B cell (primary cell): ENCODE results near the gene TOR1A. TPM values are rescaled to one million over a fixed set of nuclear protein-coding genes. Genes with fewer than 3 reads are reported as not detected.

ENCODE experiments used
- ATAC-seq: fragments of 200-7000 bp; cut with Tn5 transposase; one replicate; pipeline ENCODE4 v1.10.0; 2021; ENCODE audit warnings: low read depth, mild to moderate bottlenecking, moderate number of reproducible peaks, moderate library complexity
- CTCF ChIA-PET: fragments of 350-600 bp; sonication (Branson Sonifier 250); formaldehyde crosslinking; loops from one replicate; lab custom pipeline; 2021; ENCODE audit warnings: antibody characterized with exemption, inconsistent platforms; lab: Charles Lee
- POLR2A ChIA-PET: fragments of 350-600 bp; sonication (Branson Sonifier 250); formaldehyde crosslinking; loops from one replicate; lab custom pipeline; 2021; ENCODE audit warnings: antibody characterized with exemption; lab: Charles Lee
- DNase-seq: peaks from one replicate; pipeline ENCODE4 v3.0.0; 2013
- H2AFZ ChIP-seq: 2 replicates; pipeline ENCODE4 v1.6.1; 2012; ENCODE audit warnings: mild to moderate bottlenecking, low read depth, low read length; ENCODE audit not compliant: insufficient read depth, poor library complexity, severe bottlenecking
- H3K27ac ChIP-seq, 2 donors: 1 replicate in 1 of 2; 2 replicates in 1 of 2; pipeline ENCODE4 v1.5.1; 2012 to 2013; ENCODE audit warnings: low read length in 2 of 2, mild to moderate bottlenecking in 2 of 2, moderate library complexity in 1 of 2
- H3K27me3 ChIP-seq, 4 experiments: fragments of 200-600 bp in 1 of 4; sonication (generic) in 1 of 4; replicated peaks in 1 of 4; 1 replicate in 2 of 4; 2 replicates in 2 of 4; pipeline versions ENCODE4 v1.6.1 to v1.7.0; 2013 to 2016; ENCODE audit warnings: low read length in 3 of 4, mild to moderate bottlenecking in 2 of 4, mixed read lengths in 1 of 4, moderate library complexity in 1 of 4; ENCODE audit not compliant: insufficient read depth in 4 of 4, control insufficient read depth in 3 of 4; ENCODE audit errors: control extremely low read depth in 1 of 4
- H3K36me3 ChIP-seq, 2 experiments: replicated peaks in 1 of 2; 1 replicate in 1 of 2; 2 replicates in 1 of 2; pipeline versions ENCODE4 v1.6.1 to v1.7.1; 2013; ENCODE audit warnings: low read length in 1 of 2; ENCODE audit not compliant: insufficient read depth in 2 of 2, control insufficient read depth in 1 of 2; ENCODE audit errors: control extremely low read depth in 1 of 2, extremely low read depth in 1 of 2
- H3K4me1 ChIP-seq, 2 donors: fragments of 200-600 bp in 1 of 2; sonication (generic) in 1 of 2; 1 replicate in 1 of 2; 2 replicates in 1 of 2; pipeline versions ENCODE4 v1.5.1 to v1.6.1; 2013 to 2017; ENCODE audit warnings: low read length in 2 of 2; ENCODE audit not compliant: control insufficient read depth in 2 of 2, insufficient read depth in 2 of 2
- H3K4me2 ChIP-seq: replicated peaks from 2 replicates; pipeline ENCODE3; 2012; ENCODE audit warnings: mild to moderate bottlenecking, low read depth, low read length; ENCODE audit not compliant: poor library complexity, severe bottlenecking
- H3K4me3 ChIP-seq, 5 experiments: fragments of 200-600 bp in 1 of 5; sonication (generic) in 1 of 5; 1 replicate in 3 of 5; 2 replicates in 2 of 5; pipeline versions ENCODE4 v1.5.1 to v1.7.0; 2011 to 2016; ENCODE audit warnings: low read length in 4 of 5, mild to moderate bottlenecking in 4 of 5, low read depth in 2 of 5, control low read depth in 1 of 5, moderate library complexity in 1 of 5; ENCODE audit not compliant: insufficient read depth in 1 of 5; ENCODE audit errors: control extremely low read depth in 1 of 5, extremely low read depth in 1 of 5
- H3K79me2 ChIP-seq: fragments of 200-600 bp; sonication (generic); one replicate; pipeline ENCODE4 v1.6.0; 2016; ENCODE audit warnings: low read length; ENCODE audit not compliant: control insufficient read depth, insufficient read depth
- H3K9ac ChIP-seq: fragments of 200-600 bp; sonication (generic); 2 replicates; pipeline ENCODE4 v1.6.1; 2017; ENCODE audit warnings: mild to moderate bottlenecking, low read length, moderate library complexity
- H3K9me3 ChIP-seq, 3 donors: one replicate each; pipeline versions ENCODE4 v1.6.1 to v1.7.1; 2013; ENCODE audit warnings: low read length in 2 of 3; ENCODE audit not compliant: control insufficient read depth in 2 of 3, insufficient read depth in 1 of 3; ENCODE audit errors: control extremely low read depth in 1 of 3
- H4K20me1 ChIP-seq: 2 replicates; pipeline ENCODE4 v1.6.0; 2012; ENCODE audit warnings: mild to moderate bottlenecking, low read length; ENCODE audit not compliant: insufficient read depth, control insufficient read depth, poor library complexity, severe bottlenecking
- H3K27ac Mint-ChIP-seq: one replicate; pipeline ENCODE4 v1.8.0; 2021; ENCODE audit warnings: mixed read lengths
- H3K27me3 Mint-ChIP-seq: one replicate; pipeline ENCODE4 v1.8.0; 2021; ENCODE audit warnings: mixed read lengths
- H3K4me1 Mint-ChIP-seq: one replicate; pipeline ENCODE4 v1.8.0; 2021; ENCODE audit warnings: mixed read lengths
- H3K4me3 Mint-ChIP-seq: one replicate; pipeline ENCODE4 v1.8.0; 2021; ENCODE audit warnings: mixed read lengths
- H3K9me3 Mint-ChIP-seq: one replicate; pipeline ENCODE4 v1.8.0; 2022; ENCODE audit warnings: mixed read lengths; ENCODE audit not compliant: insufficient read depth
- EZH2 ChIP-seq: IDR thresholded peaks from 2 replicates; pipeline ENCODE4 v1.6.1; 2012; ENCODE audit warnings: borderline replicate concordance, low read depth, mild to moderate bottlenecking, moderate library complexity, low read length; ENCODE audit not compliant: insufficient read depth, poor library complexity, severe bottlenecking
- WGBS: methylation state at CpG from one replicate; pipeline ENCODE4 v1.1.5; 2013; ENCODE audit warnings: missing lambda C conversion rate; ENCODE audit not compliant: insufficient coverage; 5-methylcytosine and 5-hydroxymethylcytosine counted together
- intact Hi-C: fragments of 100-400 bp; cut with micrococcal nuclease; formaldehyde crosslinking; loops from one replicate; pipeline ENCODE4 v1.10.0; 2022
- polyA plus RNA-seq: library from polyadenylated mRNA; depleted of rRNA; stranded (reverse); fragments of >200 nt; gene quantifications from 2 replicates; pipeline ENCODE4 v1.2.3, GENCODE V29; 2012
- total RNA-seq, 2 donors: library from RNA; stranded (reverse); fragments of 120-200 nt in 1 of 2; gene quantifications; 1 replicate in 1 of 2; 2 replicates in 1 of 2; pipeline versions ENCODE4 v1.2.3 to v1.2.4, GENCODE V29; 2013 to 2022
- TF ChIP-seq, protein P1 (sequence below): fragments of 200-600 bp; IDR thresholded peaks from one replicate; pipeline ENCODE4 v1.8.0; 2022; ENCODE audit warnings: antibody characterized with exemption, mild to moderate bottlenecking

Gene TOR1A
- total and polyA plus RNA-seq, 2 donors (not counting 1 experiment from before 2014, with no cell fraction given): 28.6 to 30.3 TPM

DNA sequence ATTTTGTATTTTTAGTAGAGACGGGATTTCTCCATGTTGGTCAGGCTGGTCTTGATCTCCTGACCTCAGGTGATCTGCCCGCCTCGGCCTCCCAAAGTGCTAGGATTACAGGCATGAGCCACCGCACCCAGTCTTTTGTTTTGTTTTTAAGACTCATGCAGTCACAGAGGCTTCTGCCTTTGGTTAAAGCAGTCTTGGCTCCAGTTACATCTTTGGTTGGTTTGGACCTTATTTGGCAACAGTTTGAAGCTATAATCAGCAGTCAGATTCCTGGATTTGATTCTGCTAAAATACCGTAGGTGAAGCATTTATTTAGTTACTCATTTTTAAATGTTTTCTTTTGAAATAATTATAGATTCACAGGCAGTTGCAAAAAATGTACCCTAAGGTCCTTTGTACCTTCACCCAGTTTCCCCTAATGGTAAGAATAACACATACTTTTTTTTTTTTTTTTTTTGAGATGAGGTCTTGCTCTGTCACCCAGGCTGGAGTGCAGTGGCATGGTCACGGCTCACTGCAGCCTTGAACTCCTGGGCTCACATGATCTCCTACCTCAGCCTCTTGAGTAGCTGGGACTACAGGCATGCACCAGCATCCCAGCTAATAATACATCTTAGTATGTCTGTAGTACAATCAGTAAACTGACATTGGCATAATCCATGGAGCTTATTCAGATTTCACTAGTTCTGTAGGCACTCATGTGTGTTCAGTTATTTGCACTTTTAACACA is 27.1 kb upstream of the TOR1A start:
- no peak for DNase-seq
- H3K27ac Mint-ChIP-seq: no peak overlapping the region
- TF ChIP-seq, protein P1, sequence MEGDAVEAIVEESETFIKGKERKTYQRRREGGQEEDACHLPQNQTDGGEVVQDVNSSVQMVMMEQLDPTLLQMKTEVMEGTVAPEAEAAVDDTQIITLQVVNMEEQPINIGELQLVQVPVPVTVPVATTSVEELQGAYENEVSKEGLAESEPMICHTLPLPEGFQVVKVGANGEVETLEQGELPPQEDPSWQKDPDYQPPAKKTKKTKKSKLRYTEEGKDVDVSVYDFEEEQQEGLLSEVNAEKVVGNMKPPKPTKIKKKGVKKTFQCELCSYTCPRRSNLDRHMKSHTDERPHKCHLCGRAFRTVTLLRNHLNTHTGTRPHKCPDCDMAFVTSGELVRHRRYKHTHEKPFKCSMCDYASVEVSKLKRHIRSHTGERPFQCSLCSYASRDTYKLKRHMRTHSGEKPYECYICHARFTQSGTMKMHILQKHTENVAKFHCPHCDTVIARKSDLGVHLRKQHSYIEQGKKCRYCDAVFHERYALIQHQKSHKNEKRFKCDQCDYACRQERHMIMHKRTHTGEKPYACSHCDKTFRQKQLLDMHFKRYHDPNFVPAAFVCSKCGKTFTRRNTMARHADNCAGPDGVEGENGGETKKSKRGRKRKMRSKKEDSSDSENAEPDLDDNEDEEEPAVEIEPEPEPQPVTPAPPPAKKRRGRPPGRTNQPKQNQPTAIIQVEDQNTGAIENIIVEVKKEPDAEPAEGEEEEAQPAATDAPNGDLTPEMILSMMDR: no peak
- no peak for TF ChIP-seq EZH2
- Histone ChIP-seq H3K27me3 (no peaks in the 10 kb centered on the region), H3K4me1 (no peaks in the 10 kb centered on the region), H3K9me3 (no peaks in the 10 kb centered on the region), H3K4me2 (no peak overlapping the region), H3K4me3 (no peak overlapping the region), H3K9ac (no peak overlapping the region), H3K79me2 (peaks cover 35% of the 10 kb centered on the region), H2AFZ (no peak overlapping the region), H3K36me3 (peaks cover 0 to 49% of the 10 kb centered on the region in 2 experiments), H3K27ac (no peak overlapping the region), H4K20me1 (no peaks in the 10 kb centered on the region)
- intact Hi-C loops: no loop called here
- H3K4me1 Mint-ChIP-seq: no peaks in the 10 kb centered on the region
- ATAC-seq: no peak
- H3K4me3 Mint-ChIP-seq: no peak overlapping the region
- CTCF ChIA-PET: interaction anchor here (0.7 to 1.4 kb wide), 2 partner anchors 156 to 719 kb away, joined by 3 to 5 read pairs; no protein-coding TSS in a partner anchor
- H3K9me3 Mint-ChIP-seq: no peaks in the 10 kb centered on the region
- POLR2A ChIA-PET: no interaction called here
- 98% methylated on average over 4 of the region's 6 CpGs for WGBS
- no peaks in the 10 kb centered on the region for H3K27me3 Mint-ChIP-seq

- H2AFZ ChIP-seq: no peak overlapping the region
- Mint-ChIP-seq H3K4me3 (no peak overlapping the region), H3K9me3 (no peaks in the 10 kb centered on the region), H3K27ac (no peak overlapping the region), H3K27me3 (no peaks in the 10 kb centered on the region), H3K4me1 (peaks cover 3% of the 10 kb centered on the region)
- H3K27me3 ChIP-seq: no peaks in the 10 kb centered on the region
- TF ChIP-seq EZH2: no peak
- TF ChIP-seq, protein P1: no peak
- peaks cover 35% of the 10 kb centered on the region for H3K79me2 ChIP-seq
- no peak overlapping the region for H3K4me2 ChIP-seq
- no peak overlapping the region for H3K27ac ChIP-seq
- WGBS: 100% methylated on average over 4 of the region's 6 CpGs
- no peaks in the 10 kb centered on the region for H3K4me1 ChIP-seq
- no peaks in the 10 kb centered on the region for H3K9me3 ChIP-seq
- peaks cover 0 to 42% of the 10 kb centered on the region in 2 experiments for H3K36me3 ChIP-seq
- H3K4me3 ChIP-seq: no peak overlapping the region
- H3K9ac ChIP-seq: no peak overlapping the region
- ChIA-PET POLR2A (no interaction called here), CTCF (interaction anchor here (1.4 kb wide), 1 partner anchor 718 kb away, joined by 3 read pairs; no protein-coding TSS in a partner anchor)
- no peak for DNase-seq
- H4K20me1 ChIP-seq: no peaks in the 10 kb centered on the region
- no peak for ATAC-seq
- intact Hi-C loops: no loop called here
These were observed 26.0 kb upstream of the TOR1A start for GRCh38 chr9:129849901-129850300.
